CD1c-positive myeloid dendritic cell (primary cell): ENCODE data around the gene TMEM91.
A peak's percentile ranks its signal among the peaks of the same experiment; 100 is the strongest.
"Not testable (repeated sequence)": the region's sequence is repeated elsewhere in the genome, so short reads cannot be mapped to it uniquely, and the experiment has no call there.

Experiments used
- DNase-seq: peaks from one replicate; pipeline ENCODE4 v3.0.0-alpha.2; 2016; ENCODE audit errors: extremely low spot score

TMEM91 gene

DNA sequence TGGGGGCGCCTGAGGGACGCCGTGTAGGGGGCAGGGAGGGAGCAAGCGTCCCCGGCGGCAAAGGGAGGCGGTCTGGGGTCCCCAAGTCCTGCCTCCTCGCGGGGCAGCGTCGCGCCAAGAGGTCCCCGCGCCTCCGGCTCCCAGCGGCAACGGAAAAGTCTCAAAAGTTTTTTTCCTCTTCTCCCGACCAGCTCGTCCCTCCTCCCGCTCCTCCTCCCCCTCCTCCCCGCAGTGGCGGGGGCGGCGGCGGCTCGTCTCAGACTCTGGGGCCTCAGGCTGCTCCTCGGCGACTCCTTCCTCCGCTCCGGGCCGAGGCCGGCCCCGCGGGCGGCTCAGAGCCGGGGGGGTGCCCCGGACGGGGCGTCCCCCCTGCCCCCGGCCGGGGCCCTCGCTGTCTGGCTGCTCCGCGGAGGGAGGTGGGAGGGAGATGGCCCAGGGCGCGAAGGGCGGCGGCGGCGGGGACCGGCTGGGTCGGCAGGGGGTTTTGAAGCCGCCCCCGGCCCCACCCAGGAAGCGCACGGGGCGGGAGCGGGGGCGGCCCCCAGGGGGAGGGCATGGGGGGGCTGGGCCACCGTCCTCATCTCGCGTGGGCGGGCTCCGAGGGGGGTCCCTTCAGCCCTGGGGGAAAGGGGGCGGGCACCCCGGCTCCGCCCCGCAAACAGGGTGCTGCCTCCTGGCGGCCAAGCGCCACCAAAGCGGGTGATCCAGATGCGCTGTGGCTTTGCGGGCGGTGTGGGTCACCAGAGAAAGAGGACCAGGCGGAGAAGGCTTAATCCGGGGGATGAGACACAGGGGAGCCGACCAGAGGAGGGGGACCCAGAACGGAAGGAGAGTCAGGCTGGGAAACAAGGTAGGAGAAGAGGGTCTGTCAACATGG lies 22.6 kb upstream of the TMEM91 start, which contains the start of gene TGFB1:
Gene TGFB1, minus strand, starts transcription at position 457 of the 877 bp plus-strand sequence. CDS start 878 bp downstream, outside the sequence.
- DNase-seq, result peak; percentile 93

DNA sequence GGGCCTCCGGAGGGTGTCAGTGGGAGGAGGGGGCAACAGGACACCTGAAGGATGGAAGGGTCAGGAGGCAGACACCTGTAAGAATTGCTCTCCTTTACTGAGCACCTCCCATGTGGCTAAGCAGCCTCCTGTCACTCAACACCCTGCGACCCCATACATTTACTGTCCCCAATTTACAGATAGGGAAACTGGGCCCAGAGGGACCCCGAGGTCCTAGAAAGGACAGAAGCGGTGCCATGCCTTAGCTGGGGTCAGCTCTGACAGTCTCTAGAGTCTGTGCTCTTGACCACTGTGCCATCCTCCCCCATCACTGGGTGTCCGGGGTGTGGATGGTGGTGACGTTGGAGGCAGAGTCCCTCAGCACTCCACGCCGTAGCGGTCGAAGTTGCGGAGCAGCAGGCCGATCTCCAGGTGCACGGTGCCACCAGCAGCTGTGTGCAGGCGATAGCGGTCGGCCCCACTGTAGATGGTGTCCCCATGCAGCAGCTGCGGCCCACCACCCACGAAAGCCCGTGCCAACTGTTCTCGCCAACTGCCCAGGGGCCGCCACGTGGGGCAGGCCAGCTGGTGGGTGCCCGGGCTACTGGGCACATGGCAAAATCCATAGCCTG lies 21.9 kb upstream of the TMEM91 start:
- DNase-seq, result no peak

DNA sequence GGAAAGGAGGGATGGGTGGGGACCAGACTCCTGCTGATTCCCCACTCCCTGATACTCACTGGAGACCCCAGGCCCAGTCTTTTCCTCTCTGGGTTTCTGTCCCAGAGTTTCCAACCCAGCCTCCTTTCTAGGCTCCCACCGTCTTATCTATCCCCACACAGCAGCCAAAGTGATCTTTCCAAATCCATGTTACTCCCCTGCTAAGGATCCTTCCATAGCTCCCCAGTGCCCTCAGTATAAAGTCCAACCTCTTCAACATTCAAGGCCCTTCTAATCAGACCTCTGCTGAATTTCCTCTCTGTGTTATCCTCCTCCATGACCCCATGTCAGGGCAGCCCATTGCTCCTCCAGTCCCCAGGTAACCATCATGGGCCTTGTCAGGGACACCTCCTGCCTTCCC lies 21.3 kb upstream of the TMEM91 start:
- no peak for DNase-seq

DNA sequence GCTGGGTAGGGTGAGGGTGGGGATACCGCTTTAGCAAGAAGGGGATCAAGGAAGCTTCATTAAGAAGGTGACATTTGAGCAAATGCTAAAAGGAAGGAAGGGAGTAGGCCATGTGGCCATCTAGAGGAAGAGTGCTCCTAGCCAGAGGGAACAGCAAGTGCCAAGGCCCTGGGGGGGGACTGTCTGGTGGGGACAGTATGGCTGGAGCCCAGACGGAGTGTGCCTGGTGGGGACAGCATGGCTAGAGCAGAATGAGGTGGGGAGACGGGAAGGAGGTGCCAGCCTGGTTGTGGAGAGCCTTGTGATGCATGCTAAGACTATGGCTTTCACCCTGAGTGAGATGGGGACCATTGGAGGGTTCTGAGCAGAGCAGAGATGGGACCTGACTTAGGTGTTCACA lies 20.5 kb upstream of the TMEM91 start:
- DNase-seq, result no peak

DNA sequence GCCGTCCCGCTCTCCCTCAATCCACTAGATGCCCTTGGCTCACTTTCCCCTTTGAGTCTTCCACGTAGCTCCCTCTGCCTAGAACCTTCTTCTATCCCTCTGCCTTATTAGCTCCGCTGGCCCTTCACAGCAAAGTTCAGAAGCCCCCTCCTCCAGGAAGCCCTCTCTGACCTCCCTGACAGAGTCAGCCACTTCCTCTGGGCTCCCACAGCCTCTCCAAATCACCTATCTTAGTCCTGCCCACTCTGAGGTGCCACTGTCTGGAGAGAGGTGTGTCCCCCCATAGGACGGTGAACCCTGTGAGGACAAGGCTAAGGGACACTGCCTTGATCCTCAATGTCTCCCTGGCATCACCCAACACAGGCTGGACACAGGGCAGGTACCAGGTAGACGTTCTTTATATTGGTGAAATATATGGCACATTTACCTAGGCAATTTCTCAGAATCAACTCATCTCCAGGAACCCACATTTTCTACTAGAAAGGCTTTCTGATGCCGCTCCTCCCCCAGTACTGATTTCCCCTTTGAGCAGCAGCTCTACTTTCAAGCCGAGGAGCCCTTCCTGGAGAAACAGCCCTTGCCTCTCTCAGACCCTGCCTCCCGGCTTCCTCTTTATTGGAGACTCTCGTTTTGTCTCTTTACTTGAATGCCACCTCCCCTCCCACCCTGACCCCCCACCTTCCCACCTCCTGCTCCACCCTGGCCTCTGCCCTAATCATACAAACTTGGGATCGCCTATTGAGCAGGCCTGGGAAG lies 19.2 kb upstream of the TMEM91 start:
- peak; percentile 66 for DNase-seq

DNA sequence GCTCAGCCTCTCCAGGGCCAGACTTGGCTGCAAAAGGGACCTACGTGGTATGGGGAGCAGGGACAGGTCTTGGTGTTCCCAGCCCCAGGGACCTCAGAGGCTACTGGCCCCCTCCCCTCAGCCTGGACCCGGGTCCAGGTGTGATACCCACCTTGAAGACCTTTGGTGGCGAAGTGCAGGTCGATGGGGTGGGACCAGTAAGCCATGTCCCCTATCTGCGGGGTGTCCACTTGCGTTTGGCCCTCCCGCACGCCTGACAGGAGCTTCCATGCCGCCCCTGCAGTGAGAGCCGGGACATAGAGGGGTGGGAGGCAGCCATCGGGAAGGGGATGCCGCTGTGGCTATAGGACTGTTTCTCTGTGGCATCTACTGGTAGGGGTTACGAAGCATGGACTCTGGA lies 18.6 kb upstream of the TMEM91 start:
- no peak for DNase-seq

DNA sequence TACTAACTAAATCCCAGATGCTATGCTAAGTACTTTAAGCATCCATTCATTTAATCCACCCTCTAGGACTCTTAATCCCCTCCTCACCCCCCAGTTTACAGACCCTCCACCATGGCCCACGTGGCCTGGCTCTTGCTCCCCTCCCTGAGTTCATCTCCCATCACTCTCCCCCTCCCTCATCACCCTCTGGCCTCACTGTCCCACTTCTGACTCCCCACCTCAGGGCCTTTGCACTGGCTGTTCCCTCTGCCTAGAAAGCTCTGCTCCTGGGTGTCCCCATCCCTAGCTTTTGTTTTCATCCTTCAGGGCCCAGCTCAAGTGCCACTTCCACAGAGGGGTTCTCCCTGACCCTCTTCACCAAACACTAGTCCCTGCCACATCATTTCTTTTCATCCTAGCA lies 16.6 kb upstream of the TMEM91 start:
- no peak for DNase-seq

DNA sequence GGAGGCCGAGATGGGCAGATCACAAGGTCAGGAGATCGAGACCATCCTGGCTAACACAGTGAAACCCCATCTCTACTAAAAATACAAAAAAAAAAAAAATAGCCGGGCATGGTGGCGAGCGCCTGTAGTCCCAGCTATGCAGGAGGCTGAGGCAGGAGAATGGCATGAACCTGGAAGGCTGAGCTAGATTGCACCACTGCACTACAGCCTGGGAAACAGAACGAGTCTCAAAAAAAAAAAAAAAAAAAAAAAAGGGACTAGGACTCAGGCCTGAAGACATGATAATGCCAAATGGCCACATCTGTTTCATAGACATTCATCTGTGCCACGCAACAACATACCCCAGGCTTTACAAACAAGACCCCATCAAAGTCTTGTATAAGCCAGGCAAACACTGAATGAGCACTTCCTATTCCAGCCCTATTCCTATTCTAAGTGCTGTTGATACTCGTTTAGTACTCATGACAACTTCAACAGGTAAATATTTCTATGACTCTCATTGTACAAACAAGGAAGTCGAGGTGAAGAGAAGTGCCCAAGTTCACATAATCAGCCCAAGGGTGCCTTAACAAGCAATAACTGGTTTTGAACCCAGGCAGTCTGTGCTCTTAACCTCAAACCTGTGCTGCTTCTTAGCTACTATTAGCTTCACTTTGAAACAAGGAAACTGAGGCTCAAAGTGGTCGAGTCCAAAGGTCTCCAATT lies 14.0 kb upstream of the TMEM91 start:
- DNase-seq, result no peak

DNA sequence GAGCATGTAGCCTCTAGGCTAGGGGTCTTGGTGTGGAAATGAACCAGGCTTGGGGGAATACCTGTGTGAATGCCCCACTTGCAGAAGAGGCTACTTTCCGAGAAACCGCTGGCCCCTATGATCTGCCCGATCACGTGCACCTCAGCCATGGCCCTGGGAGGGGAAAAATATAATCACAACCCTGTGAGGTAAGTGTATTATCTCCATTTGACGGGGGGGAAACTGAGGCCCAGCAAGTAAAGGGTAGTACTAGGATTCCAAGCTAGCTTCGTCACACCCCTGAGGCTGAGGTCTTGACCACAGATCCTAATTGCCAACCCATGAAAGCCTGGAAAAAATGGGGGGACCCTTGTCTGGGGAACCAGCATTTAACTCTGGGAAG lies 13.0 kb upstream of the TMEM91 start:
- DNase-seq, result no peak

DNA sequence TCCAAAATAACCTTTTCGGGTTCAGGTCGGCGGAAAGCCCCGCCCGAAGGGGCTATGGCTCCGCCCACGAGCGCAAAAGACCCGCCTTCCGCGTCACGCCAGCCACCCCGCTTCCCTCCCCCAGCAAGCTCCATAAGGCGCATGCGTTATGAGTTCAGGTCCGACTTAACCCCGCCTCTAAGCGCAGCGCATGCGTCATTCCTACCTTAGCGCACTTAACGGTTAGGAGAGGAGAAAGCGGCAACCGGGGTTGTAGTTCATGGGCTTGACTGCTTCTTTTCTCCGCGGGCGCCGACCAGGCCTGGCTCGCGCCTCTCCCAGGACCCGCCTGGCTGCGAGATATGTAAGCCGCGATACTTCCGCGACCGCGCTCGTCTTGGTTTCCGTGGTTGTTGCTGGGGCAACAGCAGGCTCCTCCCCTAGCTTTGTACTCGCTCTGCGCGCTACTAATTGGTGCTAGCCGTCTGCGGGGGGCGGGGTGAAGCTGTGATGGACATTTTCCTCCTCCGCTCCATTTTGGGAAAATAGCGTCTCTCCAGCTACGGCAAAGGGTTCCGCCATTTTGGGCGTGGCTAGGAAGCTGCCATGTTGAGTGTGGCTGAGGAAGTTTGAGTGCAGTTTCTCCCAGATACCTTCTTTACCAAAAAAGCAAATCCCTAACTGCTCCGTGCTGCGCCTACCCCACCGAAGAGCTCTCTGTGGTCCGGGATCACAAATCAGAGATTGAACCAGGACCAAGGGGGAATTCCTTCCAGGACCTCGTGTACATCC lies 12.4 kb upstream of the TMEM91 start, which contains the start of gene B9D2:
Gene B9D2, minus strand, starts transcription at position 397 of the 771 bp plus-strand sequence. CDS start 630 bp downstream, outside the sequence.
- DNase-seq, result peak; percentile 99

DNA sequence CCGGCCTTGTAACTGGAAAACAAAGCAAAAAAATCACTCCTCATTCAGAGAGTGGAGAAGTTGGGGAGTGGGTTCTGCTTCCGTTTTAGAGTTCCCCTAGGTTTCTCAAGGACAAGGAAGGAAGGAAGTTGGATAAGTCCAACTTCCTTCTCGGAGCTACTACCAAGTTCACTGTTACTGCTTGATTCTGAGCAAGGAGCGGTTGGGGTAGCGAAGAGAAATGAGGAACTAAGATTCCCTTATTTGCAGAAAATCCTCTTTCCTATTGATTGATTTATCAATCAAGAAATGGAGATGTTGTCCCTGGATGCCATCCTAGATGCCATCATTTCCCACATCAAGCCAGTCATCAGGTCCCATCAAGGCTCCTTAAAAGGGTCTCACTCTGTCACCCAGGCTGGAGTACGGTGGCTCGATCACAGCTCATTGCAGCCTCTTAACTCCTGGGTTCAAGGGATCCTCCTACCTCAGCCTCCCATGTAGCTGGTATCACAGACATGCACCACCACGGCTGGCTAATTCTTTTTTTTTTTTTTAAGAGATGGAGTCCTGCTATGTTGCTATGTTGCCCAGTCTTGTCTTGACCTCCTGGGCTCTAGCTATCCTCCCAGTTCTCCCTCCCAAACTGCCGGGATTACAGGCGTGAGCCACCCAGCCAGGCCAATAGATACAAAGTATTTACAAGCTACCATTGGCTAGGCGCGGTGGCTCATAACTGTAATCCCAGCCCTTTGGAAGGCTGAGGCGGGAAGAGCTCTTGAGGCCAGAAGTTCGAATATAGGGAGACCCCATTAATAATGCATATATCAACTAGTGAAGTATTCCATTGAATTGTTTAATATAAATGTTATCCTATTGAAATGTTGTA lies 11.6 kb upstream of the TMEM91 start:
- DNase-seq, result peak; percentile 83

DNA sequence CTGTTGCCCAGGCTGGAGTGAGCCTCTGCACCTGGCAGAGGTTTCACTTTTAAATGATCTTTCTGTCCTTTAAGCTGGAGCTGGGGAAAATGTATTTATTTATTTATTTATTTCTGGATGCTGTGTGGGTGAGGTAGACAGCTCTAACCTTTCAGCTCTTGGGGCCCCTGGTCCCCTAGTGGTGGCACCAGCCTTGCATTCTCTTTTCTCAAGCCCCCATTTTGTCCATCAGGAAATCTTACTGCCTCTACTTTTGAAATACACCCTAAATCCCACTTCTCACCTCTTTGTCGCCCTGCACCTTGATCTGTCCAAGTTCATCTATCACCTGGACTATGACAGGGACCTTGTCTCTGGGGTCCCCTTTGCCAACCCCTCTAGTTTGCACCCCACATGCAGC lies 10.2 kb upstream of the TMEM91 start:
- DNase-seq, result no peak

DNA sequence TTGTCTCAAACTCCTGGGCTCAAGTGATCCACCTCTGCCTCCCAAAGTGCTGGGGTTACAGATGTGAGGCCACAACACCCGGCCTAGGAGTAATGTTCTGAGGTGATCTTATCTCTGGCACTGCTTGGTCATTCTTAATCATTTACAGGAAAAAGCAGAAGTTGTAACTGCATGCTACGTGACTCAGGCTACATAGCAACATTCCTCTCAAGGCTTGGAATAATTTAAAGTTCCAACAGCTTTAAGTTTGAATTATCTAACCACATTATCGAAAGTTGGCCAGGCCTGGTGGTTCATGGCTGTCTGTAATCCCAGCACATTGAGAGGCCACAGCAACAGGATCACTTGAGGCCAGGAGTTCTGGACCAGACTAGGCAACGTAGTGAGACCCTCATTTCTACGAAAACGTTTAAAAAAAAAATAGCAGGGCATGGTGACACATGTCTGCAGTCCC lies 8.5 kb upstream of the TMEM91 start:
- peak; percentile 75 for DNase-seq

DNA sequence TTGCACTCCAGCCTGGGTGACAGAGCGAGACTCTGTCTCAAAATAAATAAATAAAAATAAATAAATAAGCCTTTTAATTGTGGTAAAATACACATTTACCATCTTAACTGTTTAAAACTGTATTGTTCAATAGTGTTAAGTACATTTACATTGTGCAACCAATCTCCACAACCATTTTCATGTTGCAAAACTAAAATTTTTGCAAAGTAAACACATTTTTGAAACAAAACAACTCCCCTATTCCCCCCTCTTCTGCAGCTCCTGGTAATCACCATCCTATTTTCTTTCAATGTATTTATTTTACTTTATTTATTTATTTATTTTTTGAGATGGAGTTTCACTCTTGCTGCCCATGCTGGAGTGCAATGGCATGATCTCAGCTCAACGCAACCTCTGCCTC lies 6.6 kb upstream of the TMEM91 start:
- no peak for DNase-seq

DNA sequence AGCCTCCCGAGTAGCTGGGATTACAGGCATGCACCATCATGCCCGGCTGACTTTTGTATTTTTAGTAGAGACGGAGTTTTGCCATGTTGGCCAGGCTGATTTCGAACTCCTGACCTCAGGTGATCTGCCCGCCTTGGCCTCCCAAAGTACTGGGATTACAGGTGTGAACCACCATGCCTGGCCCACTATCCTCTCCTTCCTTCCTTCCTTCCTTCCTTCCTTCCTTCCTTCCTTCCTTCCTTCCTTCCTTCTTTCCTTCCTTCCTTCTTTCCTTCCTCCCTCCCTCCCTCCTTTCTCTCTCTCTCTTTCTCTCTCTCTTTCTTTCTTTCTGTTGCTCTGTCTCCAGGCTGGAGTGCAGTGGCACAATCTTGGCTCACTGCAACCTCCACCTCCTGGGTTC lies 5.2 kb upstream of the TMEM91 start:
- DNase-seq, result not testable (repeated sequence)

DNA sequence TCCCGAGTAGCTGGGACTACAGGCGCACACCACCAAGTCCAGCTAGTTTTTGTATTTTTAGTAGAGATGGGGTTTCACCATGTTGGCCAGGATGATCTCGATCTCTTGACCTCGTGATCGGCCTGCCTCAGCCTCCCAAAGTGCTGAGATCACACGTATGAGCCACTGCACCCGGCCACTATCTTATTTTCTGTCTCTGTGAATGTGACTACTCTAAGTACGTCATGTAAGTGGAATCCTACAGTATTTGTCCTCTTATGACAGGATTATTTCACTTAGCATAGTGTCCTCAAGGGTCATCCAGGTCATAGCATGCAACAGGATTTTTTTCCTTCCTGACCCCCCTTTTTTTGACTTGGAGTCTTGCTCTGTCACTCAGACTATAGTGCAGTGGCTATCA lies 4.8 kb upstream of the TMEM91 start:
- no peak for DNase-seq

DNA sequence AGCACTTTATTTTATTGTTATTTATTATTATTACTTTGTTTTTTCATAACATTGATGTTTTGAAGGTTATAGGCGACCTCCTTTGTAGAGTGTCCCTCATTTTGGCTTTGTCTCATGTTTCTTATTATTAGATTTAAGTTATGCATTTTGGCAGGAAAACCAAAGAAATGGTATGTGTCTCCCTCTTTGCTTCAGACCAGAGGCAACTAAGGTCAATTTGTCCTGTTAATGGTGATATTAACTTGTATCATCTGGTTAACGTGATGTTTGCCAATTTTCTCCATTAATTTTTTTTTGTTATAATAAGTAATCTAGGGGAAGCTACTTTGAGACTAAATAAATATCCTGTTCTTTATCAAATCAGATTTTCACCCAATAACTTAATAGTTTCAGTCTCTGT lies 3.8 kb upstream of the TMEM91 start:
- DNase-seq, result no peak

DNA sequence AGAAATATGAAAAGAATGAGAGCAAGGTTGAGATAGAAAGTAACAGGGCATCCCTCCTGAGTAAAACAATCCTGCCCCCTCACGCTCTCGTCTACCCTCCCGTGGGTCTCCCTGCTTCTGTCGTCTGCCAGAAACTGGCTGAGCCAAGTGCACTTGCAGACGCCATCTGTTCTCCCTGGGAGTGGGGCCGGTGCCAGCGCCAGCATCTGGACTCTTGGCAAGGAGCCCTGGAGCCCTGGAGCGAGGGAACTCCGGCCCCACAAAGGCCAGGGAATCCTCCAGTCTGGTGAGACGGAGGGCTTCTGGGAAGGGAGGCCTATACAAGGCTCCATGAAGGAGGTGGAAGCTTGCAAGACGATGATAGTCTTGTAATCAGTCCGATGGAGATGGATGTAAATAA lies 2.3 kb upstream of the TMEM91 start:
- no peak for DNase-seq

DNA sequence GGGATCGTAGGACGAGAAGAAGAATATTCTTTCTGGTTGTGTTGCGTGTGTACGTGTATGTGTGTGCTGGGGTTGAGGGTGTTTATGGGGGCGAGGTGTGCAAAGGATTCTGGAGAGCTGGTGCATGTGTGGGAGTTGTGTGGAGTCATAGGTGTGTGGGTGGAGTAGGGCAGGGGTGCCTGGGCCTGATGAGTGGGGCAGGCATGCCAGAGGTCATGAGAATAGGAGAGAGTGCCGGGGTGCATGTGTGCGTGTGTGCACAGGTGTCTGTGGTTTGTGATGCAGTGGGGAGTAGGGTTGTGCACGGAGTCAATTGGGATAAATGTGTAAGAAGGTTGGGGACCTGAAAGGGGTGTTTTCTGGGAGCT lies 649 bp downstream of the TMEM91 start:
- DNase-seq, result peak; percentile 81
